ENCODE data around the gene HOXC5. TPM values are rescaled to one million over a fixed set of nuclear protein-coding genes. Genes with fewer than 3 reads are reported as not detected.

HOXC5 gene
- total and polyA plus RNA-seq, 4 donors: not detected

DNA sequence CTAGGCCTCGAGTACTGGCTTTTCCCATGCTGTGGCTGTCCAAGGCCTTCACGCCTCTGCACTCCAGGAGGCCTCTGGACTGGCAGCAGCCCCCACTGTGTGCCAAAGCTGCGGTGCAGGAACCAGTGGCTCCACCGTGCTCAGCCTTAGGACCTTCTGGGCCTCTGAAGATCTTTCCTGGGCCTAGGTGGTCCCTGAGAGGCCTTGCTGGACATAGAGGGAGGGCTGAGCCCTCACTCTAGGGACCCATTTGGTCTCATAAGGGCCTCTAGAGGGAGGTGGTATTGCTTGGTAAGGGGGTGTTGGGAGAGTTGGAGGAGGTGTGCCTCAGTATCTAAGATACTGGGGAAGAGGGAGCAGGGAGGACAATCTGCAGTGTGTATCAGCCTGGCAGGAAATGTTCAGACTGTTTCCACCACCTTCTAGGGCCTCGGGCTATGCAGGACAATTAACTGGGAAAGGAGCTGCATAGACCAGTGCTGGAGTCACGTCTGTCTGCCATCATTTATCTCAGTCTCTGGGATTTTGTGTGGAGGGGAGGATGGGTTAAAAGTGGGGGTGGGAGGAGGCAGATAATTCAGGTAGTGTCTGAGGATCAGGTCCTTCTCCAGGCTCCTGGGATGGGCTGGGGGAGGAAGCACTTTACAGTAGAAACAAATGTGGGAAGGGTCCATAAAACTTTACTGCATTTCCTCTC is 2.9 kb downstream of the HOXC5 start:
- TF ChIP-seq ATF3 (IDR thresholded peaks at IDR 0.05) (no peak), TAF1 (conservative IDR thresholded peaks at IDR 0.05) (no peak), RXRA (IDR thresholded peaks at IDR 0.05) (no peak), FOXA2 (IDR thresholded peaks at IDR 0.05) (no peak), YY1 (IDR thresholded peaks at IDR 0.05) (no peak), SP1 (IDR thresholded peaks at IDR 0.05) (no peak), HNF4G (IDR thresholded peaks at IDR 0.05) (no peak), NR2F2 (IDR thresholded peaks at IDR 0.05) (no peak), RAD21 (IDR thresholded peaks at IDR 0.05) (no peak), JUND (IDR thresholded peaks at IDR 0.05) (no peak)
- WGBS: 72% methylated on average over 6 of the region's 6 CpGs
- H3K36me3 ChIP-seq (ENCODE audit: control insufficient read depth in 4 of 4, insufficient read depth in 3 of 4, low read depth in 1 of 4, low read length in 3 of 4): no peaks in the 10 kb centered on the region
- no peak overlapping the region for H3K4me3 ChIP-seq (ENCODE audit: low read depth in 1 of 3, low read length in 3 of 3)
- H3K27ac ChIP-seq (ENCODE audit: low read depth in 1 of 2, low read length in 2 of 2): no peak overlapping the region
- H3K27me3 ChIP-seq (ENCODE audit: control insufficient read depth in 4 of 4, insufficient read depth in 4 of 4, low read length in 3 of 4): peaks cover 8 to 37% (median 14%) of the 10 kb centered on the region in 4 donors
- peaks cover 0 to 14% (median 2%) of the 10 kb centered on the region in 4 donors for H3K4me1 ChIP-seq (ENCODE audit: control insufficient read depth in 4 of 4, insufficient read depth in 4 of 4, low read length in 3 of 4)
- H3K9ac ChIP-seq (ENCODE audit: low read depth in 1 of 2, low read length in 2 of 2): no peak overlapping the region
- peaks cover 0 to 3% (median 0%) of the 10 kb centered on the region in 4 donors for H3K9me3 ChIP-seq (ENCODE audit: control insufficient read depth in 4 of 4, low read length in 3 of 4)
- DNase-seq (ENCODE audit: low spot score): no peak

GRCh38 chr12:54036620-54037359 is 3.9 kb downstream of the HOXC5 start:
- no peak for DNase-seq (ENCODE audit: low spot score)
- Histone ChIP-seq H3K27ac (ENCODE audit: low read depth in 1 of 2, low read length in 2 of 2) (no peak overlapping the region), H3K27me3 (ENCODE audit: control insufficient read depth in 4 of 4, insufficient read depth in 4 of 4, low read length in 3 of 4) (peaks cover 8 to 43% (median 12%) of the 10 kb centered on the region in 4 donors)

More at GRCh38 chr12:54036620-54037359, 3.9 kb downstream of the HOXC5 start:
- no peak overlapping the region for H3K9ac ChIP-seq (ENCODE audit: low read depth in 1 of 2, low read length in 2 of 2)
- H3K9me3 ChIP-seq (ENCODE audit: control insufficient read depth in 4 of 4, low read length in 3 of 4): peaks cover 0 to 3% (median 0%) of the 10 kb centered on the region in 4 donors
- no peaks in the 10 kb centered on the region for H3K36me3 ChIP-seq (ENCODE audit: control insufficient read depth in 4 of 4, insufficient read depth in 3 of 4, low read depth in 1 of 4, low read length in 3 of 4)
- no peak for TF ChIP-seq NR2F2 (IDR thresholded peaks at IDR 0.05)
- TF ChIP-seq RXRA (IDR thresholded peaks at IDR 0.05): no peak
- TF ChIP-seq, protein P1, sequence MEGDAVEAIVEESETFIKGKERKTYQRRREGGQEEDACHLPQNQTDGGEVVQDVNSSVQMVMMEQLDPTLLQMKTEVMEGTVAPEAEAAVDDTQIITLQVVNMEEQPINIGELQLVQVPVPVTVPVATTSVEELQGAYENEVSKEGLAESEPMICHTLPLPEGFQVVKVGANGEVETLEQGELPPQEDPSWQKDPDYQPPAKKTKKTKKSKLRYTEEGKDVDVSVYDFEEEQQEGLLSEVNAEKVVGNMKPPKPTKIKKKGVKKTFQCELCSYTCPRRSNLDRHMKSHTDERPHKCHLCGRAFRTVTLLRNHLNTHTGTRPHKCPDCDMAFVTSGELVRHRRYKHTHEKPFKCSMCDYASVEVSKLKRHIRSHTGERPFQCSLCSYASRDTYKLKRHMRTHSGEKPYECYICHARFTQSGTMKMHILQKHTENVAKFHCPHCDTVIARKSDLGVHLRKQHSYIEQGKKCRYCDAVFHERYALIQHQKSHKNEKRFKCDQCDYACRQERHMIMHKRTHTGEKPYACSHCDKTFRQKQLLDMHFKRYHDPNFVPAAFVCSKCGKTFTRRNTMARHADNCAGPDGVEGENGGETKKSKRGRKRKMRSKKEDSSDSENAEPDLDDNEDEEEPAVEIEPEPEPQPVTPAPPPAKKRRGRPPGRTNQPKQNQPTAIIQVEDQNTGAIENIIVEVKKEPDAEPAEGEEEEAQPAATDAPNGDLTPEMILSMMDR (IDR thresholded peaks at IDR 0.05; ENCODE audit: low read depth, low read length, missing input control): no peak
- no peak for TF ChIP-seq TAF1 (conservative IDR thresholded peaks at IDR 0.05)
- TF ChIP-seq EGR1 (IDR thresholded peaks at IDR 0.05; ENCODE audit: low read depth in 2 of 2): no peak
- no peak for TF ChIP-seq GABPA (IDR thresholded peaks at IDR 0.05 in 1 of 2, conservative IDR thresholded peaks at IDR 0.05 in 1 of 2)
- TF ChIP-seq RAD21 (IDR thresholded peaks at IDR 0.05): no peak
- no peak for TF ChIP-seq YY1 (IDR thresholded peaks at IDR 0.05)
- TF ChIP-seq FOXA1 (IDR thresholded peaks at IDR 0.05): no peak
- TF ChIP-seq ATF3 (IDR thresholded peaks at IDR 0.05): no peak
- no peak for TF ChIP-seq HNF4A (conservative IDR thresholded peaks at IDR 0.05)
- no peak for TF ChIP-seq FOXA2 (IDR thresholded peaks at IDR 0.05)
- TF ChIP-seq, protein P2, sequence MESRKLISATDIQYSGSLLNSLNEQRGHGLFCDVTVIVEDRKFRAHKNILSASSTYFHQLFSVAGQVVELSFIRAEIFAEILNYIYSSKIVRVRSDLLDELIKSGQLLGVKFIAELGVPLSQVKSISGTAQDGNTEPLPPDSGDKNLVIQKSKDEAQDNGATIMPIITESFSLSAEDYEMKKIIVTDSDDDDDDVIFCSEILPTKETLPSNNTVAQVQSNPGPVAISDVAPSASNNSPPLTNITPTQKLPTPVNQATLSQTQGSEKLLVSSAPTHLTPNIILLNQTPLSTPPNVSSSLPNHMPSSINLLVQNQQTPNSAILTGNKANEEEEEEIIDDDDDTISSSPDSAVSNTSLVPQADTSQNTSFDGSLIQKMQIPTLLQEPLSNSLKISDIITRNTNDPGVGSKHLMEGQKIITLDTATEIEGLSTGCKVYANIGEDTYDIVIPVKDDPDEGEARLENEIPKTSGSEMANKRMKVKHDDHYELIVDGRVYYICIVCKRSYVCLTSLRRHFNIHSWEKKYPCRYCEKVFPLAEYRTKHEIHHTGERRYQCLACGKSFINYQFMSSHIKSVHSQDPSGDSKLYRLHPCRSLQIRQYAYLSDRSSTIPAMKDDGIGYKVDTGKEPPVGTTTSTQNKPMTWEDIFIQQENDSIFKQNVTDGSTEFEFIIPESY (IDR thresholded peaks at IDR 0.05): no peak
- no peak for TF ChIP-seq HNF4G (IDR thresholded peaks at IDR 0.05)
- TF ChIP-seq REST (IDR thresholded peaks at IDR 0.05): no peak
- 43% methylated on average over 14 of the region's 14 CpGs for WGBS
- peaks cover 0 to 9% (median 0%) of the 10 kb centered on the region in 4 donors for H3K4me1 ChIP-seq (ENCODE audit: control insufficient read depth in 4 of 4, insufficient read depth in 4 of 4, low read length in 3 of 4)
- no peak overlapping the region for H3K4me3 ChIP-seq (ENCODE audit: low read depth in 1 of 3, low read length in 3 of 3)

Measured in liver (tissue), 9 donors.